CD8-positive, alpha-beta memory T cell (primary cell): ENCODE measurements around the gene FOSL2. TPM values are rescaled to one million over a fixed set of nuclear protein-coding genes. Genes with fewer than 3 reads are reported as not detected.
A peak's percentile ranks its signal among the peaks of the same experiment; 100 is the strongest.

Experiments
- CTCF ChIA-PET: fragments of 350-600 bp; sonication (Branson Sonifier 250); formaldehyde crosslinking; loops from one replicate; lab custom pipeline; 2021; ENCODE audit warnings: antibody characterized with exemption; lab: Charles Lee
- POLR2A ChIA-PET: fragments of 350-600 bp; sonication (Branson Sonifier 250); formaldehyde crosslinking; loops from one replicate; lab custom pipeline; 2021; ENCODE audit warnings: antibody characterized with exemption; lab: Charles Lee
- DNase-seq, 5 donors: peaks; one replicate each; pipeline versions ENCODE4 v3.0.0 to v3.0.0-alpha.2; 2020 to 2022; ENCODE audit warnings: mixed read lengths in 1 of 5
- H3K27ac ChIP-seq: one replicate; pipeline ENCODE4 v1.7.0; 2013; ENCODE audit warnings: low read depth, mild to moderate bottlenecking, low read length, moderate library complexity
- H3K27me3 ChIP-seq: 2 replicates; pipeline ENCODE4 v1.7.0; 2013; ENCODE audit warnings: low read length, mild to moderate bottlenecking; ENCODE audit not compliant: insufficient read depth, poor library complexity, severe bottlenecking
- H3K36me3 ChIP-seq: 2 replicates; pipeline ENCODE4 v1.7.0; 2013; ENCODE audit warnings: mild to moderate bottlenecking, low read length, moderate library complexity; ENCODE audit not compliant: insufficient read depth
- H3K4me1 ChIP-seq: 2 replicates; pipeline ENCODE4 v1.7.0; 2013; ENCODE audit warnings: mild to moderate bottlenecking, low read length, moderate library complexity; ENCODE audit not compliant: insufficient read depth
- H3K4me3 ChIP-seq: 2 replicates; pipeline ENCODE4 v1.7.0; 2013; ENCODE audit warnings: mild to moderate bottlenecking, low read length
- H3K9me3 ChIP-seq: 2 replicates; pipeline ENCODE4 v1.7.0; 2013; ENCODE audit warnings: mild to moderate bottlenecking, low read length
- H3K27ac Mint-ChIP-seq, 8 donors: one replicate each; pipeline ENCODE4 v1.8.0; 2020 to 2021; ENCODE audit warnings: mixed read lengths in 8 of 8, mild to moderate bottlenecking in 6 of 8, inconsistent platforms in 3 of 8, moderate library complexity in 3 of 8
- H3K27me3 Mint-ChIP-seq, 2 donors: one replicate each; pipeline ENCODE4 v1.8.0; 2020 to 2021; ENCODE audit warnings: mixed read lengths in 2 of 2, mild to moderate bottlenecking in 1 of 2, moderate library complexity in 1 of 2
- H3K36me3 Mint-ChIP-seq, 3 donors: one replicate each; pipeline ENCODE4 v1.8.0; 2020 to 2021; ENCODE audit warnings: mixed read lengths in 3 of 3, inconsistent platforms in 1 of 3, mild to moderate bottlenecking in 1 of 3
- H3K4me1 Mint-ChIP-seq, 3 donors: one replicate each; pipeline ENCODE4 v1.8.0; 2020 to 2021; ENCODE audit warnings: mixed read lengths in 3 of 3, inconsistent platforms in 1 of 3, mild to moderate bottlenecking in 1 of 3
- H3K4me3 Mint-ChIP-seq, 7 donors: one replicate each; pipeline ENCODE4 v1.8.0; 2020 to 2021; ENCODE audit warnings: mixed read lengths in 7 of 7, mild to moderate bottlenecking in 6 of 7, moderate library complexity in 4 of 7, inconsistent platforms in 2 of 7
- H3K9me3 Mint-ChIP-seq, 5 donors: one replicate each; pipeline ENCODE4 v1.8.0; 2020 to 2022; ENCODE audit warnings: mixed read lengths in 5 of 5, mild to moderate bottlenecking in 3 of 5, moderate library complexity in 2 of 5, inconsistent platforms in 1 of 5
- polyA plus RNA-seq: library from polyadenylated mRNA; unstranded; fragments of 300-500 nt; fragmentation: Illumina TruSeq; gene quantifications from one replicate; pipeline ENCODE4 v1.2.3, GENCODE V29; 2021
- total RNA-seq, 2 experiments: library from RNA; stranded (reverse); gene quantifications; one replicate each; pipeline ENCODE4 v1.2.3, GENCODE V29; 2021

The FOSL2 gene
- total and polyA plus RNA-seq, 3 experiments from 2014 or later, result 14.1 to 47.3 (median 46.2) TPM

- peak overlapping the region in 5 of 7 donors; percentile 78 to 93 (median 89) for H3K4me3 Mint-ChIP-seq
Measured at GRCh38 chr2:28389399-28390240, 3.0 kb upstream of the FOSL2 start.

DNA sequence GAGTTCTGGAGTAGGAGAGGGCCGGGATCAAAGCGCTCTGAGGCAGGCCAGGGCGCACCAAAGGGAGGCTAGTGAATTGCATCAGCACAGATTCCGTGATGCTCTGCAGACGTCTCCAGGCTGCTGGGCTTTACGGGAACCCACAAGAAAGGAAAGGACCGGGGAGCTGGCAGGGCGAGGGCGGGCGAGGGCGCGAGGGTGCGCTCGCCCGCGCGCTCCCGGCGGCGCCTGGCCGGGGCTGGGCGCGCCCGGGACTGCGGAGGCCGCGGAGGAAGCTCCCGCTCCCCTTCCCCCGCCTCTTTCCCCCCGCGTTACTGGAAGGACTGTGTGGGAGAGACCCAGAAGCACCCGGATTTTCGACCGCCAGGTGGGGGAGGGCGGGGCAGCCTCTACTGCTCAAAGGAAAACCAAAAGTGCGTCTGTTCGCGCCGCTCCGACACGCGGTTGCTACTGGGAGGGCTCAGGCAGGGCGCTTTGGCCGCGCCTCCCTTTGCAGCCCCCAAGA is 2.4 kb upstream of the FOSL2 start:
- peak; percentile 79 to 90 (median 88) for DNase-seq
- CTCF ChIA-PET, result interaction anchor here (1.0 to 1.7 kb wide), 3 partner anchors 11 to 618 kb away, joined by 3 to 14 read pairs (median 3); no protein-coding TSS in a partner anchor
- Mint-ChIP-seq H3K27me3 (peaks cover 0 to 6% of the 10 kb centered on the region in 2 donors), H3K4me1 (peaks cover 16 to 28% (median 24%) of the 10 kb centered on the region in 3 donors), H3K4me3 (peak overlapping the region in 5 of 7 donors; percentile 78 to 96 (median 92)), H3K27ac (peak overlapping the region; percentile 66 to 99 (median 98)), H3K36me3 (peaks cover 0 to 14% (median 0%) of the 10 kb centered on the region in 3 donors), H3K9me3 (peaks cover 0 to 3% (median 2%) of the 10 kb centered on the region in 5 donors)
- Histone ChIP-seq H3K27me3 (no peaks in the 10 kb centered on the region), H3K9me3 (no peaks in the 10 kb centered on the region), H3K4me1 (peaks cover 23% of the 10 kb centered on the region), H3K36me3 (no peaks in the 10 kb centered on the region), H3K27ac (peak overlapping the region; percentile 89), H3K4me3 (peak overlapping the region; percentile 75)
- POLR2A ChIA-PET, result interaction anchor here (1.4 to 2.4 kb wide), 2 partner anchors 19 to 23 kb away, joined by 4 to 13 read pairs; no protein-coding TSS in a partner anchor

More at GRCh38 chr2:28389399-28390240, 3.0 kb upstream of the FOSL2 start:
- POLR2A ChIA-PET, result interaction anchor here (1.4 to 2.4 kb wide), 2 partner anchors 20 to 23 kb away, joined by 4 to 13 read pairs; no protein-coding TSS in a partner anchor
- H3K9me3 ChIP-seq, result no peaks in the 10 kb centered on the region
- CTCF ChIA-PET, result interaction anchor here (1.0 kb wide), 1 partner anchor 42 kb away, joined by 3 read pairs; no protein-coding TSS in a partner anchor
- no peaks in the 10 kb centered on the region for H3K36me3 ChIP-seq
- H3K4me1 Mint-ChIP-seq, result peaks cover 16 to 28% (median 23%) of the 10 kb centered on the region in 3 donors
- no peak overlapping the region for H3K27ac ChIP-seq
- peaks cover 0 to 3% (median 2%) of the 10 kb centered on the region in 5 donors for H3K9me3 Mint-ChIP-seq
- peaks cover 16% of the 10 kb centered on the region for H3K4me1 ChIP-seq
- peaks cover 0 to 13% (median 0%) of the 10 kb centered on the region in 3 donors for H3K36me3 Mint-ChIP-seq
- DNase-seq, result peak in 1 of 5 donors; percentile 30
- H3K27me3 ChIP-seq, result no peaks in the 10 kb centered on the region
- H3K27me3 Mint-ChIP-seq, result peaks cover 0 to 6% of the 10 kb centered on the region in 2 donors
- H3K4me3 ChIP-seq, result peak overlapping the region; percentile 29
- peak overlapping the region; percentile 66 to 98 (median 94) for H3K27ac Mint-ChIP-seq

GRCh38 chr2:28390746-28391563 is 1.7 kb upstream of the FOSL2 start:
- peaks cover 0 to 3% (median 2%) of the 10 kb centered on the region in 5 donors for H3K9me3 Mint-ChIP-seq
- CTCF ChIA-PET, result interaction anchor here (0.7 to 1.7 kb wide), 8 partner anchors 11 to 619 kb away, joined by 3 to 14 read pairs (median 3); no protein-coding TSS in a partner anchor
- Histone ChIP-seq H3K36me3 (no peaks in the 10 kb centered on the region), H3K4me1 (peaks cover 23% of the 10 kb centered on the region), H3K27me3 (no peaks in the 10 kb centered on the region), H3K9me3 (no peaks in the 10 kb centered on the region), H3K4me3 (peak overlapping the region; percentile 75), H3K27ac (peak overlapping the region; percentile 89)
- peaks cover 0 to 14% (median 0%) of the 10 kb centered on the region in 3 donors for H3K36me3 Mint-ChIP-seq
- DNase-seq, result no peak
- peak overlapping the region in 5 of 7 donors; percentile 78 to 96 (median 92) for H3K4me3 Mint-ChIP-seq
- POLR2A ChIA-PET, result interaction anchor here (0.6 to 3.1 kb wide), 11 partner anchors 15 to 987 kb away, joined by 3 to 13 read pairs (median 4); no protein-coding TSS in a partner anchor
- H3K27me3 Mint-ChIP-seq, result peaks cover 0 to 6% of the 10 kb centered on the region in 2 donors
- peaks cover 16 to 28% (median 24%) of the 10 kb centered on the region in 3 donors for H3K4me1 Mint-ChIP-seq
- H3K27ac Mint-ChIP-seq, result peak overlapping the region; percentile 72 to 99 (median 98)

GRCh38 chr2:28391564-28392296 is 928 bp upstream of the FOSL2 start:
- POLR2A ChIA-PET, result interaction anchor here (0.6 to 3.1 kb wide), 12 partner anchors 15 to 988 kb away, joined by 3 to 21 read pairs (median 4); no protein-coding TSS in a partner anchor
- Histone ChIP-seq H3K36me3 (no peaks in the 10 kb centered on the region), H3K9me3 (no peaks in the 10 kb centered on the region), H3K27me3 (no peaks in the 10 kb centered on the region), H3K27ac (peak overlapping the region; percentile 89), H3K4me3 (peak overlapping the region; percentile 75), H3K4me1 (peaks cover 29% of the 10 kb centered on the region)
- Mint-ChIP-seq H3K4me1 (peaks cover 16 to 28% (median 24%) of the 10 kb centered on the region in 3 donors), H3K9me3 (peaks cover 0 to 3% (median 2%) of the 10 kb centered on the region in 5 donors), H3K4me3 (peak overlapping the region in 5 of 7 donors; percentile 78 to 96 (median 92)), H3K36me3 (peaks cover 0 to 14% (median 0%) of the 10 kb centered on the region in 3 donors), H3K27ac (peak overlapping the region; percentile 72 to 99 (median 98)), H3K27me3 (peaks cover 0 to 6% of the 10 kb centered on the region in 2 donors)
- CTCF ChIA-PET, result interaction anchor here (0.7 to 1.7 kb wide), 8 partner anchors 10 to 620 kb away, joined by 3 to 14 read pairs (median 3); no protein-coding TSS in a partner anchor
- peak in 4 of 5 donors; percentile 43 to 76 (median 60) for DNase-seq

DNA sequence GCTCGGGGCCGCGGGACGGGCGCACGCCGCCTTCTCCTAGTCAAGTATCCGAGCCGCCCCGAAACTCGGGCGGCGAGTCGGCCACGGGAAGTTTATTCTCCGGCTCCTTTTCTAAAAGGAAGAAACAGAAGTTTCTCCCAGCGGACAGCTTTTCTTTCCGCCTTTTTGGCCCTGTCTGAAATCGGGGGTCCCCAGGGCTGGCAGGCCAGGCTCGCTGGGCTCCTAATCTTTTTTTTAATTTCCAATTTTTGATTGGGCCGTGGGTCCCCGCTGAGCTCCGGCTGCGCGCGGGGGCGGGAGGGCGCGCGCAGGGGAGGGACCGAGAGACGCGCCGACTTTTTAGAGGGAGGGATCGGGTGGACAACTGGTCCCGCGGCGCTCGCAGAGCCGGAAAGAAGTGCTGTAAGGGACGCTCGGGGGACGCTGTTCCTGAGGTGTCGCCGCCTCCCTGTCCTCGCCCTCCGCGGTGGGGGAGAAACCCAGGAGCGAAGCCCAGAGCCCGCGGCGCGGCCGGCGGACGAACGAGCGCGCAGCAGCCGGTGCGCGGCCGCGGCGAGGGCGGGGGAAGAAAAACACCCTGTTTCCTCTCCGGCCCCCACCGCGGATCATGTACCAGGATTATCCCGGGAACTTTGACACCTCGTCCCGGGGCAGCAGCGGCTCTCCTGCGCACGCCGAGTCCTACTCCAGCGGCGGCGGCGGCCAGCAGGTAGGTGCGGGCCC is 617 bp downstream of the FOSL2 start:
- H3K27me3 ChIP-seq, result no peaks in the 10 kb centered on the region
- peaks cover 0 to 3% (median 2%) of the 10 kb centered on the region in 5 donors for H3K9me3 Mint-ChIP-seq
- DNase-seq, result peak; percentile 37 to 71 (median 55)
- peaks cover 30% of the 10 kb centered on the region for H3K4me1 ChIP-seq
- H3K36me3 Mint-ChIP-seq, result peaks cover 0 to 21% (median 0%) of the 10 kb centered on the region in 3 donors
- CTCF ChIA-PET, result interaction anchor here (0.9 to 1.6 kb wide), 9 partner anchors 10 to 223 kb away, joined by 3 to 8 read pairs (median 4); no protein-coding TSS in a partner anchor
- H3K27me3 Mint-ChIP-seq, result peaks cover 0 to 6% of the 10 kb centered on the region in 2 donors
- peak overlapping the region in 7 of 8 donors; percentile 59 to 100 (median 83) for H3K27ac Mint-ChIP-seq
- POLR2A ChIA-PET, result interaction anchor here (0.6 to 3.1 kb wide), 9 partner anchors 10 to 620 kb away, joined by 3 to 21 read pairs (median 3); no protein-coding TSS in a partner anchor
- H3K4me3 Mint-ChIP-seq, result no peak overlapping the region
- H3K27ac ChIP-seq, result peak overlapping the region; percentile 89
- peaks cover 4% of the 10 kb centered on the region for H3K36me3 ChIP-seq
- no peaks in the 10 kb centered on the region for H3K9me3 ChIP-seq
- H3K4me1 Mint-ChIP-seq, result peaks cover 27 to 34% (median 28%) of the 10 kb centered on the region in 3 donors
- H3K4me3 ChIP-seq, result peak overlapping the region; percentile 68

DNA sequence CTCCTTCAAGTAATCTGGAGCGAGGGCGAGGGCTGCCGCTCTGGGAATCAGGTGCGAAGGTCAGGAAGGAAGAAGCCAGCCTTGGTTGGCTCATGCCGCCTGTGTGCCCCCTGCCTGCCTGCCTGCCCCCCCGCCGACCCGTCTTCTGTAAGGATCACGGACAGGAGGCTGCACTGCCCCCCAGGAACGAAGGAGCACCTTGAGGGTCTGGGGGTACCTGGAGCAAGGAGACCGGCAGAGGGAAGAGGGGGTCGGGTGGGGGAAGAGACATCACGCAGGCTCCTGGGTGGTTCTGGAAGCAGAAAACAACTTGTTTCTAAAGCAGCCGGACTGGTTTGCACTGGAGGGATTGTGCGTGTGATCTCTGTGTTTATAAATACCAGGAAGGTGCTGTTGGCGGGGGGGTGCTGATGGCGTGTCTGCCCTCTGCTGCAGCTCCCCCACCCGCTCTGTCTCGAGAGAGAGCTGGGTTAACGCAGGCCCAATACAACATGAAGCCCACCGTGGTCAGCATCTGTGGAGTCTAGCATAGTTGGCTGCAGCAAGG is 1.7 kb downstream of the FOSL2 start:
- peaks cover 30% of the 10 kb centered on the region for H3K4me1 ChIP-seq
- H3K4me3 ChIP-seq, result peak overlapping the region; percentile 56
- ChIA-PET POLR2A (no interaction called here), CTCF (no interaction called here)
- peaks cover 27 to 37% (median 29%) of the 10 kb centered on the region in 3 donors for H3K4me1 Mint-ChIP-seq
- no peaks in the 10 kb centered on the region for H3K9me3 ChIP-seq
- no peaks in the 10 kb centered on the region for H3K27me3 ChIP-seq
- H3K27ac ChIP-seq, result peak overlapping the region; percentile 89
- peaks cover 0 to 3% (median 2%) of the 10 kb centered on the region in 5 donors for H3K9me3 Mint-ChIP-seq
- H3K36me3 ChIP-seq, result peaks cover 4% of the 10 kb centered on the region
- H3K36me3 Mint-ChIP-seq, result peaks cover 0 to 24% (median 0%) of the 10 kb centered on the region in 3 donors
- H3K4me3 Mint-ChIP-seq, result no peak overlapping the region
- H3K27ac Mint-ChIP-seq, result peak overlapping the region in 1 of 8 donors; percentile 90
- H3K27me3 Mint-ChIP-seq, result peaks cover 0 to 6% of the 10 kb centered on the region in 2 donors
- peak in 1 of 5 donors; percentile 42 for DNase-seq
